GM23248 (cell line): ENCODE results near the gene TMC6. TPM values are rescaled to one million over a fixed set of nuclear protein-coding genes. Genes with fewer than 3 reads are reported as not detected.

Experiments
- DNase-seq: peaks from one replicate; pipeline ENCODE4 v3.0.0-alpha.2; 2015
- H2AFZ ChIP-seq: fragments of 200-600 bp; sonication (generic); 2 replicates; pipeline ENCODE4 v1.6.1; 2016; ENCODE audit warnings: antibody characterized with exemption
- H3F3A ChIP-seq: fragments of 200-600 bp; sonication (generic); 2 replicates; pipeline ENCODE4 v1.6.1; 2016; ENCODE audit warnings: mild to moderate bottlenecking, antibody characterized with exemption, mixed run types; ENCODE audit not compliant: insufficient read depth
- H3K27ac ChIP-seq: fragments of 200-600 bp; sonication (generic); 2 replicates; pipeline ENCODE4 v1.5.1; 2016; ENCODE audit warnings: mild to moderate bottlenecking
- H3K27me3 ChIP-seq: fragments of 200-600 bp; sonication (generic); replicated peaks from 2 replicates; pipeline ENCODE4 v1.6.1; 2016; ENCODE audit warnings: mild to moderate bottlenecking; ENCODE audit not compliant: insufficient read depth
- H3K36me3 ChIP-seq: fragments of 200-600 bp; sonication (generic); 2 replicates; pipeline ENCODE4 v1.6.1; 2016; ENCODE audit warnings: low read depth, mild to moderate bottlenecking
- H3K4me1 ChIP-seq: fragments of 200-600 bp; sonication (generic); 2 replicates; pipeline ENCODE4 v1.6.1; 2016; ENCODE audit warnings: mild to moderate bottlenecking; ENCODE audit not compliant: insufficient read depth
- H3K4me2 ChIP-seq: fragments of 200-600 bp; sonication (generic); one replicate; pipeline ENCODE4 v1.6.1; 2016; ENCODE audit warnings: mild to moderate bottlenecking; ENCODE audit not compliant: unreplicated experiment
- H3K4me3 ChIP-seq: fragments of 200-600 bp; sonication (generic); 2 replicates; pipeline ENCODE4 v1.5.1; 2016; ENCODE audit warnings: mild to moderate bottlenecking
- H3K79me2 ChIP-seq: fragments of 200-600 bp; sonication (generic); 2 replicates; pipeline ENCODE4 v1.6.1; 2016; ENCODE audit warnings: mild to moderate bottlenecking; ENCODE audit not compliant: insufficient read depth
- H3K9ac ChIP-seq: fragments of 200-600 bp; sonication (generic); 2 replicates; pipeline ENCODE4 v1.6.1; 2016; ENCODE audit warnings: mild to moderate bottlenecking
- H3K9me2 ChIP-seq: fragments of 200-600 bp; sonication (generic); 2 replicates; pipeline ENCODE4 v1.6.1; 2016; ENCODE audit warnings: mixed run types, mild to moderate bottlenecking, moderate library complexity; ENCODE audit not compliant: insufficient read depth
- H3K9me3 ChIP-seq: fragments of 200-600 bp; sonication (generic); one replicate; pipeline ENCODE4 v1.6.1; 2017; ENCODE audit warnings: low read depth
- H4K20me1 ChIP-seq: fragments of 200-600 bp; sonication (generic); 2 replicates; pipeline ENCODE4 v1.6.0; 2016; ENCODE audit not compliant: insufficient read depth
- EZH2 ChIP-seq: fragments of 200-600 bp; sonication (generic); IDR thresholded peaks from 2 replicates; pipeline ENCODE4 v1.6.1; 2018; ENCODE audit warnings: antibody characterized with exemption, mild to moderate bottlenecking; ENCODE audit not compliant: insufficient read depth, poor library complexity, severe bottlenecking
- EZH2phosphoT487 ChIP-seq: fragments of 200-600 bp; sonication (generic); IDR thresholded peaks from 2 replicates; pipeline ENCODE4 v1.6.1; 2018; ENCODE audit warnings: antibody characterized with exemption, moderate library complexity, mild to moderate bottlenecking, low read depth; ENCODE audit not compliant: insufficient read depth
- WGBS, 2 experiments: methylation state at CpG; one replicate each; pipeline ENCODE4 v1.1.6; 2015 to 2017; ENCODE audit warnings: low lambda C conversion rate in 2 of 2, low coverage in 1 of 2; ENCODE audit errors: missing lambda C conversion rate in 2 of 2; 5-methylcytosine and 5-hydroxymethylcytosine counted together
- in situ Hi-C: fragments of 300-500 bp; cut with MboI; formaldehyde crosslinking; loops from 2 replicates; pipeline ENCODE4 v1.15.0; 2020
- polyA plus RNA-seq: library from polyadenylated mRNA; unstranded; fragments of >200 nt; fragmentation: Nextera tagmentation; extraction: Ambion mirVana; gene quantifications from 2 replicates; pipeline ENCODE4 v1.2.1, GENCODE V29; 2016
- total RNA-seq: library from RNA; depleted of rRNA; stranded (reverse); fragments of >200 nt; shearing (Covaris generic); gene quantifications from 2 replicates; pipeline ENCODE4 v1.2.3, GENCODE V29; 2014

The TMC6 gene
- total and polyA plus RNA-seq, 2 experiments from 2014 or later, result not detected

GRCh38 chr17:78113804-78114785 is 14.5 kb downstream of the TMC6 start:
- WGBS, 2 experiments, result 83 to 84% methylated on average over 25 of the region's 25 CpGs
- Histone ChIP-seq H3K4me2 (no peak overlapping the region), H3K4me3 (no peak overlapping the region), H3K27ac (no peak overlapping the region), H3F3A (no peaks in the 10 kb centered on the region), H3K9me3 (no peaks in the 10 kb centered on the region), H2AFZ (no peak overlapping the region), H3K4me1 (no peaks in the 10 kb centered on the region), H3K9ac (no peak overlapping the region), H3K27me3 (peaks cover 19% of the 10 kb centered on the region), H3K9me2 (no peaks in the 10 kb centered on the region), H3K79me2 (no peaks in the 10 kb centered on the region), H4K20me1 (no peaks in the 10 kb centered on the region), H3K36me3 (no peaks in the 10 kb centered on the region)
- in situ Hi-C loops, result no loop called here
- TF ChIP-seq EZH2 (no peak), EZH2phosphoT487 (no peak)
- no peak for DNase-seq

- in situ Hi-C loops, result no loop called here
- Histone ChIP-seq H3K4me2 (no peak overlapping the region), H3F3A (no peaks in the 10 kb centered on the region), H3K27me3 (peaks cover 19% of the 10 kb centered on the region), H4K20me1 (no peaks in the 10 kb centered on the region), H3K36me3 (no peaks in the 10 kb centered on the region), H3K9me3 (no peaks in the 10 kb centered on the region), H3K9ac (no peak overlapping the region), H3K27ac (no peak overlapping the region), H3K4me3 (no peak overlapping the region), H2AFZ (no peak overlapping the region), H3K9me2 (no peaks in the 10 kb centered on the region), H3K79me2 (no peaks in the 10 kb centered on the region), H3K4me1 (no peaks in the 10 kb centered on the region)
- no peak for TF ChIP-seq EZH2
- TF ChIP-seq EZH2phosphoT487, result no peak
- DNase-seq, result peak; percentile 59
- WGBS, 2 experiments, result 40 to 41% methylated on average over 33 of the region's 33 CpGs
These were observed 15.8 kb downstream of the TMC6 start for GRCh38 chr17:78112518-78113471.

DNA sequence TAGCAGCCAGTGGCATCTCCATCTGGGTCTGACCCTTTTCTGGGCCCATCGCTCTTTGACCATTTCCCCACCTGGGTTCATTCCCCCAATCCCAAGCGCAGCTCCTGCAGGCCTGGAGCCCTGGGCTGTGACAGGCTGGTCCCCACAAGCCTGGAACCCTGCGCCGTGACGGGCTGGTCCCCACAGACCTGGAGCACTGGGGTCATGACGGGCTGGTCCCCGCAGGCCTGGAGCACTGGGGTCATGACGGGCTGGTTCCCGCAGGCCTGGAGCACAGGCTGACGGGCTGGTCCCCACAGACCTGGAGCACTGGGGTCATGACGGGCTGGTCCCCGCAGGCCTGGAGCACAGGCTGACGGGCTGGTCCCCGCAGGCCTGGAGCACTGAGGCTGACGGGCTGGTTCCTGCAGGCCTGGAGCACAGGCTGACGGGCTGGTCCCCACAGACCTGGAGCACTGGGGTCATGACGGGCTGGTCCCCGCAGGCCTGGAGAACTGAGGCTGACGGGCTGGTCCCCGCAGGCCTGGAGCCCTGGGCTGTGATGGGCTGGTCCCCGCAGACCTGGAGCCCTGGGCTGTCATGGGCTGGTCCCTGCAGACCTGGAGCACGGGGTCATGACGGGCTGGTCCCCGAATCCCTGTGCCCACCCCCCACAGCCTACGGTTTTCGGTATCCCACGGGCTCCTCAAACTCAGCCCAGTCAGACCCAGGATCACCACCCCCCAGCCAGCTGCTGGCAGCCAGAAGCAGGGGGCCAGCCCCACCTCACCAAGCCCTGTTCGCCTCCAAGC is 16.6 kb downstream of the TMC6 start:
- Histone ChIP-seq H2AFZ (no peak overlapping the region), H3K27me3 (peaks cover 19% of the 10 kb centered on the region), H4K20me1 (no peaks in the 10 kb centered on the region), H3K36me3 (no peaks in the 10 kb centered on the region), H3K79me2 (no peaks in the 10 kb centered on the region), H3K27ac (no peak overlapping the region), H3K9me2 (no peaks in the 10 kb centered on the region), H3K4me3 (no peak overlapping the region), H3K9me3 (no peaks in the 10 kb centered on the region), H3F3A (no peaks in the 10 kb centered on the region), H3K4me2 (no peak overlapping the region), H3K9ac (no peak overlapping the region), H3K4me1 (no peaks in the 10 kb centered on the region; the same call in 1 of the 2 replicates)
- no peak for TF ChIP-seq EZH2
- no peak for TF ChIP-seq EZH2phosphoT487
- 72 to 73% methylated on average over 17 to 24 of the region's 28 CpGs for WGBS, 2 experiments
- in situ Hi-C loops, result no loop called here
- no peak for DNase-seq
